ENCODE results near the gene MTHFD2L. TPM values are rescaled to one million over a fixed set of nuclear protein-coding genes. Genes with fewer than 3 reads are reported as not detected.

The MTHFD2L gene
- total RNA-seq, 2 donors from 2014 or later = 5.8 to 26.9 TPM

DNA sequence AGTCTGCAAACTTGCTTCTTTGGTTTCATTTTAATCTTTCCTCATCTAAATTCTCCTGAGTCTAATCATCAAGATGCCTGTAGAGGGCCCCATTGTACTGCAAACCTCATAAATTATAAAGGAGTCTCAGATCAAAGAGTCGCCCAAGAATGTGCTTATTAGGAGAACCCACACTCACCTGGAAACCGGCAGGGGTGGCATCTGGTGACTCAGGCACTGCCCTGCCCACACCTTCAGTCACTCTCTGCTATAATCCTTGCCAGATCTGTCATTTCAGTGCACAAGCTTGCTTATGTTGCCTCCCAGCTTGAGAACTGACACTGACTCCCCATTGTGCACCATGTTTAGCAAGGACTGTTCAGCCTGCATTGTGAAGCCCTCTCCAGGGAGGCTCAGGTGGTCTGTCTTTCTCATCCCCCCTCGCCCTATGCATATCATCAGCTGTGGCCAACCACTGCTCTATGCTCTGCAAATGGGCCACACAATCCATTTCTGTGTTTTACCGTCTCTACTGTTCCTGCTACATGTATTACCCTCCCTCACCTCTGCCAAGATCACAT is 162.7 kb downstream of the MTHFD2L start:
- TF ChIP-seq CTCF (IDR thresholded peaks at IDR 0.05) = no peak
- no peaks in the 10 kb centered on the region for H3K27me3 ChIP-seq (replicated peaks; ENCODE audit: insufficient read depth)
- ATAC-seq (ENCODE audit: insufficient number of reproducible peaks, low FRiP score, low read depth) = no peak

GRCh38 chr4:74322301-74322700 is 164.4 kb downstream of the MTHFD2L start:
- TF ChIP-seq CTCF (IDR thresholded peaks at IDR 0.05) = no peak
- Histone ChIP-seq H3K4me3 (no peak overlapping the region), H3K36me3 (no peaks in the 10 kb centered on the region), H3K4me1 (ENCODE audit: control insufficient read depth in 1 of 2, low read depth in 2 of 2) (no peaks in the 10 kb centered on the region), H3K9me3 (no peaks in the 10 kb centered on the region), H3K27ac (no peak overlapping the region), H3K27me3 (replicated peaks; ENCODE audit: insufficient read depth) (no peaks in the 10 kb centered on the region)
- DNase-seq (ENCODE audit: low spot score) = no peak
- no peak for ATAC-seq (ENCODE audit: insufficient number of reproducible peaks, low FRiP score, low read depth)

More for the DNA sequence above, 162.7 kb downstream of the MTHFD2L start:
- no peak for DNase-seq (ENCODE audit: low spot score)
- H3K36me3 ChIP-seq = no peaks in the 10 kb centered on the region
- H3K4me3 ChIP-seq = no peak overlapping the region
- no peaks in the 10 kb centered on the region for H3K9me3 ChIP-seq
- no peaks in the 10 kb centered on the region for H3K4me1 ChIP-seq (ENCODE audit: control insufficient read depth in 1 of 2, low read depth in 2 of 2)
- no peak overlapping the region for H3K27ac ChIP-seq

- H3K4me1 ChIP-seq (ENCODE audit: control insufficient read depth in 1 of 2, low read depth in 2 of 2) = no peaks in the 10 kb centered on the region
- no peak for ATAC-seq (ENCODE audit: insufficient number of reproducible peaks, low FRiP score, low read depth)
These were observed 165.7 kb downstream of the MTHFD2L start for GRCh38 chr4:74323663-74324062.

DNA sequence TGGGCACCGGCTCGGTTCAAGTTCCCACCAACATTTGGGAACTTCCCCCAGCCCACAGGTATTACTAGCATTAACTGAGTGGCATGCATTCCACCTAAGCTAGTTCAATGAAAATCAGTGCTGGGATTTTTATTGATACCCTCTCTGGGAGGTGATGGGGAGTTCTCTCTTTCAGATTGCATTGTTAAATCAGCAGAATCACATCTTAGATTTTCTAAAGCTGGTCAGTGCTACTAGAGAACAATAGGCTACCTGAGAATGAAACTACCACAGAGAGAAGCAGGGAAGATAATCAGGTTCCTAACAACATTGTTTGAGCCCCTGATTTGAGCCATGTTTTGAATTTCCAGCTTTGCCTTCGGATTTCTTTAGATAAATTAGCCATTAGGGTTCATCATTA is 166.3 kb downstream of the MTHFD2L start:
- DNase-seq (ENCODE audit: low spot score) = no peak

More at GRCh38 chr4:74323663-74324062, 165.7 kb downstream of the MTHFD2L start:
- no peak overlapping the region for H3K4me3 ChIP-seq
- no peak for TF ChIP-seq CTCF (IDR thresholded peaks at IDR 0.05)
- no peaks in the 10 kb centered on the region for H3K9me3 ChIP-seq
- no peaks in the 10 kb centered on the region for H3K36me3 ChIP-seq
- DNase-seq (ENCODE audit: low spot score) = no peak
- no peaks in the 10 kb centered on the region for H3K27me3 ChIP-seq (replicated peaks; ENCODE audit: insufficient read depth)
- no peak overlapping the region for H3K27ac ChIP-seq

DNA sequence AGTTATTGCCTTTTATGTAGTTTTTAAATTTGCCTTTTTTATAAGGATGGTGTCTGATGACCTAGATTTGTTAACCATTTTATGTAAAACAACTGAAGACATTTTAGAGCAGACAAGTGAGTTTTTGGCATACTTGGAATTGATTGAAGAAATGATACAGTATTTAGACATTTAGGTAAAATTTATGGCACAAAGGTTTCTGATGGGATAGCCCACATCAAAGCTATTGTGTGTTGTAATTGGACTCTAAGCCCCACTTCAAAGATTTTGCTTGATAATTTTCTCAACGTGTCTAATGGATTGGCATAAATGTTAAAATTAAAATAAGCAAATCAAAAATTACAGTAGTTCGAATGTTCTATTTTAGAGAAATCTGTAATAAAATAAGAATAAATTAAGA is 168.0 kb downstream of the MTHFD2L start:
- ATAC-seq (ENCODE audit: insufficient number of reproducible peaks, low FRiP score, low read depth) (no peak), DNase-seq (ENCODE audit: low spot score) (no peak)
- no peaks in the 10 kb centered on the region for H3K27me3 ChIP-seq (replicated peaks; ENCODE audit: insufficient read depth)
- no peak overlapping the region for H3K27ac ChIP-seq
- no peaks in the 10 kb centered on the region for H3K9me3 ChIP-seq
- no peak for TF ChIP-seq CTCF (IDR thresholded peaks at IDR 0.05)
- no peaks in the 10 kb centered on the region for H3K36me3 ChIP-seq
- no peak overlapping the region for H3K4me3 ChIP-seq
- no peaks in the 10 kb centered on the region for H3K4me1 ChIP-seq (ENCODE audit: control insufficient read depth in 1 of 2, low read depth in 2 of 2)

More for the DNA sequence above, 166.3 kb downstream of the MTHFD2L start:
- no peaks in the 10 kb centered on the region for H3K36me3 ChIP-seq
- no peak for TF ChIP-seq CTCF (IDR thresholded peaks at IDR 0.05)
- no peaks in the 10 kb centered on the region for H3K9me3 ChIP-seq
- no peak overlapping the region for H3K4me3 ChIP-seq
- H3K27me3 ChIP-seq (replicated peaks; ENCODE audit: insufficient read depth) = no peaks in the 10 kb centered on the region
- no peak overlapping the region for H3K27ac ChIP-seq
- no peak for ATAC-seq (ENCODE audit: insufficient number of reproducible peaks, low FRiP score, low read depth)
- H3K4me1 ChIP-seq (ENCODE audit: control insufficient read depth in 1 of 2, low read depth in 2 of 2) = no peaks in the 10 kb centered on the region

All from thoracic aorta (tissue), 2 donors.